GM18526 (cell line): Measurements from ENCODE around the gene PADI3.

Experiments used
- POLR2A ChIP-seq: IDR thresholded peaks from 3 replicates; pipeline ENCODE4 v1.6.1; 2011; ENCODE audit not compliant: insufficient read length; ENCODE audit errors: extremely low read depth

The PADI3 gene

DNA sequence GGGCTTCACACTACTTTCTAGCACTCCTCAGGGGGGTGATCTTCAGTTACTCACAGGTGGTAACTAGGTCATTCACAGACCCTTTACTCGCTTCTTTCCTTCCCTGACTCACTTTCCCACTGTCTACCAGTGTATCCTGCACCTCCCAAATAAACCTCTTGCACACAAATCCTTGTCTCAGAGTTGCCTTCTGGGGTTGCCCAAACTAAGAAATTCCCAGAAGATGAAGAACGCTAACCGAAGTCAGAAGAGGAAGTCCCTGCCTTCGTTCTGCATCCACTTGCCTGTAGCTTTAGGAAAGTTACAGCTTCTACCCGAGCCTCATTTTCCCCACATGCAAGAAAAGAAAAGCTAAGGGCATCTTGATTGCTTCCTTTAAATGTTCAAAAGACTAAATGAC is 47.2 kb downstream of the PADI3 start:
- no peak for TF ChIP-seq POLR2A

GRCh38 chr1:17297991-17298390 is 49.1 kb downstream of the PADI3 start:
- no peak for TF ChIP-seq POLR2A

- TF ChIP-seq POLR2A: no peak
These were observed 52.9 kb downstream of the PADI3 start for GRCh38 chr1:17301767-17302166.

GRCh38 chr1:17304151-17304825 is 55.4 kb downstream of the PADI3 start:
- TF ChIP-seq POLR2A: no peak

GRCh38 chr1:17304826-17305175 is 55.9 kb downstream of the PADI3 start:
- TF ChIP-seq POLR2A: no peak

GRCh38 chr1:17305576-17306095 is 56.7 kb downstream of the PADI3 start:
- no peak for TF ChIP-seq POLR2A

- no peak for TF ChIP-seq POLR2A
These were observed 57.5 kb downstream of the PADI3 start for GRCh38 chr1:17306407-17306806.

- no peak for TF ChIP-seq POLR2A
These were observed 58.0 kb downstream of the PADI3 start for GRCh38 chr1:17306921-17307320.

- TF ChIP-seq POLR2A: no peak
These were observed 58.4 kb downstream of the PADI3 start for GRCh38 chr1:17307329-17307728.

- no peak for TF ChIP-seq POLR2A
These were observed 59.0 kb downstream of the PADI3 start, which contains the start of gene PADI4 for GRCh38 chr1:17307946-17308345. PADI4 (plus strand) TSS chr1:17308197; CDS start chr1:17308223, 26 bp downstream.

DNA sequence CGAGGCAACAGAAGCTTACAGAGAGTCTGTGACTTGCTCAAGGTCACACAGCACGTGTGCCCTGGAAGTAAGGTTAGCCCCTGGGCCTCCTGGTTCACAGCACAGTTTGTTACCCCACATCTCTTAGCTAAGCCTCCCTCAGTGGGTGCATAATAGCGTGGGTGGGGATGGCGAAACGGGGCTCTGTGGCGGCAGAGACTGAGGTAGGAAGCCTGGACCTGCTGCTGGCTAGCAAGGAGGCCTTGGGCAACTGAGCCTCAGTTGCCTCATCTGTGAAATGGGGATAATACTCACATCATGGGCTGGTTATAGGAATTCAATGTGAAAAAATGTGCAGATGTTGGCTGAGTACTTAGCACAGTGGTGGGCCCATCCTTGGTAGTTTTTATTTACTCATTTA is 59.7 kb downstream of the PADI3 start:
- TF ChIP-seq POLR2A: no peak

- TF ChIP-seq POLR2A: no peak
These were observed 60.6 kb downstream of the PADI3 start for GRCh38 chr1:17309426-17310067.

GRCh38 chr1:17310068-17310640 is 61.3 kb downstream of the PADI3 start:
- no peak for TF ChIP-seq POLR2A

GRCh38 chr1:17313530-17314309 is 64.8 kb downstream of the PADI3 start:
- TF ChIP-seq POLR2A: no peak

DNA sequence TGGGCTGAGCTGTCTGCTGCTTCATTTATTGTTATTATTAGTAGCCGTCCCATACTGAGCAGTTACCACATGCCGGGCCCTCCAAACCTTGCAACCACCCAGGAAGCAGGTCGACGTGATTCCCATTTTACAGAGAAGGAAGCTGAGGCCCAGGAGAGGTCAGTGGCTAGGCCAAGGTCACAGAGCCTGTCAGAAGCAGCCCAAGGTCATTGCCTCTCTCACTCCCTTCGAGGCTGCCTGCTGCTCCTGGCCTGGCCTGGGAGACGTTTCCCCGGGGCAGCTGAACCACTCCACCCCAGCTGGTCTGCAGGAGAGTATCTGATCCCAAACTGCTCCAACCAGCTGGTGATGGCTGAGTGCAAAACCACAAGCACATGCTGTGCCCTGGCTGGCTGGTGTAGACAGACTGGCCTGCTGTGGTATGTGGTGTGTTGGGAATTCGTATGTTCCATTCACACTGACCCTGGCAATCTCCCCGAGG is 65.6 kb downstream of the PADI3 start:
- no peak for TF ChIP-seq POLR2A
